GM23338 (cell line): ENCODE data around the gene RYR2. TPM values are rescaled to one million over a fixed set of nuclear protein-coding genes. Genes with fewer than 3 reads are reported as not detected.
A peak's percentile ranks its signal among the peaks of the same experiment; 100 is the strongest.

Source experiments
- ATAC-seq: fragments of 200-7000 bp; cut with Tn5 transposase; 3 replicates; pipeline ENCODE4 v1.9.1; 2020
- DNase-seq: peaks from one replicate; pipeline ENCODE4 v3.0.0-alpha.2; 2015; ENCODE audit warnings: low spot score
- H2AFZ ChIP-seq: fragments of 200-600 bp; sonication (generic); 2 replicates; pipeline ENCODE4 v1.8.0; 2016; ENCODE audit warnings: antibody characterized with exemption, mild to moderate bottlenecking, moderate library complexity
- H3F3A ChIP-seq: fragments of 200-600 bp; sonication (generic); replicated peaks from 2 replicates; pipeline ENCODE4 v1.8.0; 2017; ENCODE audit warnings: antibody characterized with exemption, mixed run types, low read depth
- H3K27ac ChIP-seq: fragments of 200-600 bp; sonication (generic); 2 replicates; pipeline ENCODE4 v1.6.1; 2016; ENCODE audit warnings: low read depth
- H3K27me3 ChIP-seq: fragments of 200-600 bp; sonication (generic); 2 replicates; pipeline ENCODE4 v1.8.0; 2016; ENCODE audit warnings: mild to moderate bottlenecking, mixed run types, moderate library complexity; ENCODE audit not compliant: insufficient read depth
- H3K36me3 ChIP-seq: fragments of 200-600 bp; sonication (generic); 2 replicates; pipeline ENCODE4 v1.8.0; 2016; ENCODE audit warnings: mild to moderate bottlenecking; ENCODE audit not compliant: insufficient read depth
- H3K4me1 ChIP-seq: fragments of 200-600 bp; sonication (generic); 2 replicates; pipeline ENCODE4 v1.8.0; 2016; ENCODE audit warnings: mild to moderate bottlenecking, moderate library complexity; ENCODE audit not compliant: insufficient read depth
- H3K4me2 ChIP-seq: fragments of 200-600 bp; sonication (generic); 2 replicates; pipeline ENCODE4 v1.7.1; 2017; ENCODE audit warnings: mixed run types
- H3K4me3 ChIP-seq: fragments of 200-600 bp; sonication (generic); 2 replicates; pipeline ENCODE4 v1.6.1; 2016; ENCODE audit warnings: mixed run types
- H3K79me2 ChIP-seq: fragments of 200-600 bp; sonication (generic); replicated peaks from 2 replicates; pipeline ENCODE4 v1.8.0; 2017; ENCODE audit warnings: mild to moderate bottlenecking; ENCODE audit not compliant: insufficient read depth
- H3K9me2 ChIP-seq: fragments of 200-600 bp; sonication (generic); 2 replicates; pipeline ENCODE4 v1.8.0; 2017; ENCODE audit not compliant: insufficient read depth
- H4K20me1 ChIP-seq: fragments of 200-600 bp; sonication (generic); replicated peaks from 2 replicates; pipeline ENCODE4 v1.8.0; 2017; ENCODE audit warnings: mild to moderate bottlenecking; ENCODE audit not compliant: insufficient read depth
- H3K27ac Mint-ChIP-seq: 2 replicates; pipeline ENCODE4 v1.8.0; 2020; ENCODE audit warnings: inconsistent platforms, mild to moderate bottlenecking, moderate library complexity, mixed read lengths
- H3K27me3 Mint-ChIP-seq: 3 replicates; pipeline ENCODE4 v1.8.0; 2022; ENCODE audit warnings: low read depth, mild to moderate bottlenecking, moderate library complexity, mixed read lengths, inconsistent platforms; ENCODE audit not compliant: insufficient read depth, poor library complexity
- H3K36me3 Mint-ChIP-seq: 3 replicates; pipeline ENCODE4 v1.8.0; 2021; ENCODE audit warnings: low read depth, mild to moderate bottlenecking, inconsistent platforms, moderate library complexity, mixed read lengths
- H3K4me1 Mint-ChIP-seq: 3 replicates; pipeline ENCODE4 v1.8.0; 2020; ENCODE audit warnings: mild to moderate bottlenecking, inconsistent platforms, mixed read lengths
- H3K4me3 Mint-ChIP-seq: 3 replicates; pipeline ENCODE4 v1.8.0; 2021; ENCODE audit warnings: moderate library complexity, mild to moderate bottlenecking, inconsistent platforms, mixed read lengths
- H3K9me3 Mint-ChIP-seq: 3 replicates; pipeline ENCODE4 v1.8.0; 2020; ENCODE audit warnings: moderate library complexity, mild to moderate bottlenecking, inconsistent platforms, mixed read lengths
- CREB1 ChIP-seq: fragments of 250-450 bp; sonication (Bioruptor Pico); IDR thresholded peaks from 2 replicates; pipeline ENCODE4 v1.5.0; 2020; ENCODE audit warnings: low read depth, mild to moderate bottlenecking, moderate library complexity
- EZH2 ChIP-seq: fragments of 200-600 bp; sonication (generic); IDR thresholded peaks from one replicate; pipeline ENCODE4 v1.8.0; 2017; ENCODE audit warnings: antibody characterized with exemption, mild to moderate bottlenecking, low read depth; ENCODE audit not compliant: unreplicated experiment
- EZH2phosphoT487 ChIP-seq: fragments of 200-600 bp; sonication (generic); IDR thresholded peaks from one replicate; pipeline ENCODE4 v1.8.1; 2018; ENCODE audit warnings: antibody characterized with exemption; ENCODE audit not compliant: unreplicated experiment
- JUNB ChIP-seq: IDR thresholded peaks from one replicate; pipeline ENCODE4 v1.6.1; 2016; ENCODE audit warnings: antibody characterized with exemption; ENCODE audit not compliant: unreplicated experiment
- POLR2AphosphoS5 ChIP-seq: IDR thresholded peaks from 2 replicates; pipeline ENCODE4 v1.6.1; 2016; ENCODE audit warnings: antibody characterized with exemption, low read depth
- STAT1 ChIP-seq: IDR thresholded peaks from one replicate; pipeline ENCODE4 v1.6.1; 2016; ENCODE audit warnings: antibody characterized with exemption; ENCODE audit not compliant: unreplicated experiment
- ZNF114 ChIP-seq: fragments of 250-450 bp; sonication (Bioruptor Pico); IDR thresholded peaks from 2 replicates; pipeline ENCODE4 v1.5.0; 2020; ENCODE audit warnings: mild to moderate bottlenecking, moderate library complexity
- ZNF331 ChIP-seq: fragments of 250-450 bp; sonication (Bioruptor Pico); IDR thresholded peaks from 2 replicates; pipeline ENCODE4 v1.5.0; 2020; ENCODE audit warnings: low read depth, mild to moderate bottlenecking, moderate library complexity
- polyA plus RNA-seq: library from polyadenylated mRNA; unstranded; fragments of >200 nt; fragmentation: Nextera tagmentation; extraction: Ambion mirVana; gene quantifications from 2 replicates; pipeline ENCODE4 v1.2.1, GENCODE V29; 2016
- total RNA-seq: library from RNA; depleted of rRNA; stranded (reverse); fragments of >200 nt; shearing (Covaris generic); gene quantifications from 2 replicates; pipeline ENCODE4 v1.2.3, GENCODE V29; 2014
- TF ChIP-seq, protein P1 (sequence below): IDR thresholded peaks from 2 replicates; pipeline ENCODE4 v1.6.1; 2016; ENCODE audit warnings: antibody characterized with exemption
- TF ChIP-seq, protein P2 (sequence below), 2 experiments: fragments of 200-600 bp in 1 of 2; sonication (generic) in 1 of 2; conservative IDR thresholded peaks; 2 replicates each; pipeline versions ENCODE4 v1.5.1 to v1.6.1; 2016 to 2017; ENCODE audit warnings: antibody characterized with exemption in 2 of 2, low read depth in 2 of 2, mild to moderate bottlenecking in 2 of 2, moderate library complexity in 1 of 2
- TF ChIP-seq, protein P3 (sequence below): IDR thresholded peaks from one replicate; pipeline ENCODE4 v1.6.1; 2018; ENCODE audit warnings: antibody characterized with exemption; ENCODE audit not compliant: unreplicated experiment

The RYR2 gene
- total and polyA plus RNA-seq, 2 experiments from 2014 or later = 8.9 to 10.0 TPM

DNA sequence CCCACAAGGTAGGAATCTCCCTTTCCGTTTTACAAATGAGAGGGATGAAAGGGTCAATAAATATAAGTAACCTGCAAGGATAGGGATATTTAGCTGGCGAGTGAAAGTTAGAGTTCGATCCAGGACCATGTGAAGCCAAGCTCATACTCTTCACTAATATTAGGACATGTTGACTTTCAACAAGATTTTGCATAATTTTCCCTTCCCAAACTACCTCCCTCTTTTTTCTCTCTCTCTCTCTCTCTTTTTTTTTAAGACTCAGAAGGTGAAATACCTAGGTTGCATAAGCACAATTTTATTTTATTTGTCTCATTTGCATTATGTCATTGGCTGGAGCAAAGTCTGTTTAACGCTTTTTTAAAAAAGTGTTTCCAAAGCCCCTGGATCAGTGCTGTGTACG is 29.6 kb upstream of the RYR2 start (continued):
- TF ChIP-seq CREB1 (CRISPR knock-in tag) (no peak), STAT1 (no peak), EZH2phosphoT487 (no peak), ZNF331 (CRISPR knock-in tag) (no peak), JUNB (no peak)
- TF ChIP-seq, protein P1, sequence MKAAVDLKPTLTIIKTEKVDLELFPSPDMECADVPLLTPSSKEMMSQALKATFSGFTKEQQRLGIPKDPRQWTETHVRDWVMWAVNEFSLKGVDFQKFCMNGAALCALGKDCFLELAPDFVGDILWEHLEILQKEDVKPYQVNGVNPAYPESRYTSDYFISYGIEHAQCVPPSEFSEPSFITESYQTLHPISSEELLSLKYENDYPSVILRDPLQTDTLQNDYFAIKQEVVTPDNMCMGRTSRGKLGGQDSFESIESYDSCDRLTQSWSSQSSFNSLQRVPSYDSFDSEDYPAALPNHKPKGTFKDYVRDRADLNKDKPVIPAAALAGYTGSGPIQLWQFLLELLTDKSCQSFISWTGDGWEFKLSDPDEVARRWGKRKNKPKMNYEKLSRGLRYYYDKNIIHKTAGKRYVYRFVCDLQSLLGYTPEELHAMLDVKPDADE = no peak
- TF ChIP-seq, protein P2, sequence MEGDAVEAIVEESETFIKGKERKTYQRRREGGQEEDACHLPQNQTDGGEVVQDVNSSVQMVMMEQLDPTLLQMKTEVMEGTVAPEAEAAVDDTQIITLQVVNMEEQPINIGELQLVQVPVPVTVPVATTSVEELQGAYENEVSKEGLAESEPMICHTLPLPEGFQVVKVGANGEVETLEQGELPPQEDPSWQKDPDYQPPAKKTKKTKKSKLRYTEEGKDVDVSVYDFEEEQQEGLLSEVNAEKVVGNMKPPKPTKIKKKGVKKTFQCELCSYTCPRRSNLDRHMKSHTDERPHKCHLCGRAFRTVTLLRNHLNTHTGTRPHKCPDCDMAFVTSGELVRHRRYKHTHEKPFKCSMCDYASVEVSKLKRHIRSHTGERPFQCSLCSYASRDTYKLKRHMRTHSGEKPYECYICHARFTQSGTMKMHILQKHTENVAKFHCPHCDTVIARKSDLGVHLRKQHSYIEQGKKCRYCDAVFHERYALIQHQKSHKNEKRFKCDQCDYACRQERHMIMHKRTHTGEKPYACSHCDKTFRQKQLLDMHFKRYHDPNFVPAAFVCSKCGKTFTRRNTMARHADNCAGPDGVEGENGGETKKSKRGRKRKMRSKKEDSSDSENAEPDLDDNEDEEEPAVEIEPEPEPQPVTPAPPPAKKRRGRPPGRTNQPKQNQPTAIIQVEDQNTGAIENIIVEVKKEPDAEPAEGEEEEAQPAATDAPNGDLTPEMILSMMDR (conservative IDR thresholded peaks at IDR 0.05; ENCODE audit: low read depth in 2 of 2) = no peak
- TF ChIP-seq, protein P3, sequence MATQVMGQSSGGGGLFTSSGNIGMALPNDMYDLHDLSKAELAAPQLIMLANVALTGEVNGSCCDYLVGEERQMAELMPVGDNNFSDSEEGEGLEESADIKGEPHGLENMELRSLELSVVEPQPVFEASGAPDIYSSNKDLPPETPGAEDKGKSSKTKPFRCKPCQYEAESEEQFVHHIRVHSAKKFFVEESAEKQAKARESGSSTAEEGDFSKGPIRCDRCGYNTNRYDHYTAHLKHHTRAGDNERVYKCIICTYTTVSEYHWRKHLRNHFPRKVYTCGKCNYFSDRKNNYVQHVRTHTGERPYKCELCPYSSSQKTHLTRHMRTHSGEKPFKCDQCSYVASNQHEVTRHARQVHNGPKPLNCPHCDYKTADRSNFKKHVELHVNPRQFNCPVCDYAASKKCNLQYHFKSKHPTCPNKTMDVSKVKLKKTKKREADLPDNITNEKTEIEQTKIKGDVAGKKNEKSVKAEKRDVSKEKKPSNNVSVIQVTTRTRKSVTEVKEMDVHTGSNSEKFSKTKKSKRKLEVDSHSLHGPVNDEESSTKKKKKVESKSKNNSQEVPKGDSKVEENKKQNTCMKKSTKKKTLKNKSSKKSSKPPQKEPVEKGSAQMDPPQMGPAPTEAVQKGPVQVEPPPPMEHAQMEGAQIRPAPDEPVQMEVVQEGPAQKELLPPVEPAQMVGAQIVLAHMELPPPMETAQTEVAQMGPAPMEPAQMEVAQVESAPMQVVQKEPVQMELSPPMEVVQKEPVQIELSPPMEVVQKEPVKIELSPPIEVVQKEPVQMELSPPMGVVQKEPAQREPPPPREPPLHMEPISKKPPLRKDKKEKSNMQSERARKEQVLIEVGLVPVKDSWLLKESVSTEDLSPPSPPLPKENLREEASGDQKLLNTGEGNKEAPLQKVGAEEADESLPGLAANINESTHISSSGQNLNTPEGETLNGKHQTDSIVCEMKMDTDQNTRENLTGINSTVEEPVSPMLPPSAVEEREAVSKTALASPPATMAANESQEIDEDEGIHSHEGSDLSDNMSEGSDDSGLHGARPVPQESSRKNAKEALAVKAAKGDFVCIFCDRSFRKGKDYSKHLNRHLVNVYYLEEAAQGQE = no peak

DNA sequence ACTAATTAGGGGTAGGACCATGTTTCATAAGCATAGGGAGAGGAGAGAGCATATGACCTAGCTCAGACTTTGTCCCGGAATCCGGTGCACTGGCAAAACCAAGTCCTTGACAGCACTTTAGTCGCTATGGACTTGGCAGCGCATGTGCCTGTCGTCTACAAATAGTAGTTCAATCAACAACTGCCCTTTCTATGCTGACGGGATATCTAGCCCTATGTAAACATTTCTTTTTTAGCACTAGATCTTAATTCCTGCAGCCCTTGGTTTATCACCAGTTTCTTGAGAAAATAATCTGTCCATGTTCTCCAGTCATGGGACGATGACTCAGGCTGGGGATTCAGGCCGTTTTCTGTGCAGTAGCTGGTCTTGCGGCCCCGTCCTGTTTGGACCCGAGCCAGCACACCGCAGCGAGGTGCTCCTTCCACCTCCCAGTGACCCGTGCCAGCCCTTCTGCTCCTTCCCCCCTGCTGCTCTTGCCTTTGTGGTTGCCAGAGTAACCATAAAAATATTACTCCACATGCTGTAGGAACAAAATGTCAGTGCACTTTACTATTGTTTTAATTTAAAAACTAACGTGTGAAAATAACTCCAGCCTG is 29.1 kb upstream of the RYR2 start:
- no peak overlapping the region for H3K4me3 ChIP-seq
- no peaks in the 10 kb centered on the region; the same call in 2 of the 3 replicates for H3K9me3 Mint-ChIP-seq
- H3K27me3 Mint-ChIP-seq = peaks cover 2% of the 10 kb centered on the region
- no peak overlapping the region for H3K27ac ChIP-seq
- no peaks in the 10 kb centered on the region for H4K20me1 ChIP-seq
- H3K4me3 Mint-ChIP-seq = no peak overlapping the region
- H3K4me1 Mint-ChIP-seq = peaks cover 46% of the 10 kb centered on the region
- no peaks in the 10 kb centered on the region for H3K36me3 ChIP-seq
- peaks cover 48% of the 10 kb centered on the region for H3K4me1 ChIP-seq
- H3F3A ChIP-seq = no peaks in the 10 kb centered on the region
- no peaks in the 10 kb centered on the region for H3K36me3 Mint-ChIP-seq
- no peaks in the 10 kb centered on the region for H3K79me2 ChIP-seq
- H3K4me2 ChIP-seq = no peak overlapping the region
- H3K9me2 ChIP-seq = peaks cover 13% of the 10 kb centered on the region; the same call in 1 of the 2 replicates
- peak overlapping the region; percentile 52; the same call in 1 of the 2 replicates for H2AFZ ChIP-seq
- DNase-seq (no peak), ATAC-seq (no peak)
- H3K27ac Mint-ChIP-seq = no peak overlapping the region; the same call in 1 of the 2 replicates
- H3K27me3 ChIP-seq = no peaks in the 10 kb centered on the region
- TF ChIP-seq CREB1 (CRISPR knock-in tag) (no peak), POLR2AphosphoS5 (no peak), JUNB (no peak), EZH2 (no peak), ZNF114 (CRISPR knock-in tag) (no peak), EZH2phosphoT487 (no peak), ZNF331 (CRISPR knock-in tag) (no peak), STAT1 (no peak)
- TF ChIP-seq, protein P2 (conservative IDR thresholded peaks at IDR 0.05; ENCODE audit: low read depth in 2 of 2) = no peak
